ENCODE measurements around the gene DUOX2. TPM values are rescaled to one million over a fixed set of nuclear protein-coding genes. Genes with fewer than 3 reads are reported as not detected.

DUOX2 gene
- total RNA-seq: not detected in 2 replicates

GRCh38 chr15:45114076-45114750 is at the start of gene DUOX2, which contains the start of gene DUOXA2:
TSS of gene DUOX2 (minus strand) at chr15:45114172. CDS start at chr15:45113411, 761 bp downstream.
TSS of gene DUOXA2 (plus strand) at chr15:45114326. CDS start at chr15:45114606, 280 bp downstream.

GRCh38 chr15:45129651-45130129 is 15.7 kb upstream of the DUOX2 start, which contains the start of the genes DUOX1 and DUOXA1:
TSS of gene DUOX1 (plus strand) at chr15:45129994. CDS start at chr15:45131967, 1,973 bp downstream.
TSS of gene DUOXA1 (minus strand) at chr15:45129879. CDS start at chr15:45123014, 6,865 bp downstream.

Other genes with a start within 250 kb of the DUOX2 start
- gene TERB2, start 157.5 kb downstream of the DUOX2 start, total RNA-seq: not detected in 2 replicates
- gene SORD, start 91.0 kb downstream of the DUOX2 start, total RNA-seq: 19.3 and 28.4 TPM in 2 replicates
- gene DUOXA2, start 154 bp upstream of the DUOX2 start, total RNA-seq: not detected in 2 replicates
- not detected in 2 replicates for gene DUOXA1, start 15.7 kb upstream of the DUOX2 start, total RNA-seq
- 0.51 TPM in 1 of 2 replicates, not detected in the other for gene DUOX1, start 15.8 kb upstream of the DUOX2 start, total RNA-seq
- gene SHF, start 73.8 kb upstream of the DUOX2 start, total RNA-seq: 3.3 and 7.1 TPM in 2 replicates
- gene SLC28A2, start 138.1 kb upstream of the DUOX2 start, total RNA-seq: not detected in 2 replicates

Data from mesangial cell (primary cell).